ENCODE results near the gene FCHSD2. TPM values are rescaled to one million over a fixed set of nuclear protein-coding genes. Genes with fewer than 3 reads are reported as not detected.

The FCHSD2 gene
- total RNA-seq, 4 donors from 2014 or later, result 20.4 to 42.4 (median 26.4) TPM

- peak in 1 of 2 donors; percentile 11 for TF ChIP-seq POLR2AphosphoS5 (IDR thresholded peaks at IDR 0.05)
- TF ChIP-seq POLR2A (IDR thresholded peaks at IDR 0.05; ENCODE audit: low read depth), result no peak
- Histone ChIP-seq H3K9me3 (no peaks in the 10 kb centered on the region), H3K36me3 (no peaks in the 10 kb centered on the region), H3K27ac (replicated peaks in 1 of 4) (peak overlapping the region; percentile 51 to 75 (median 65)), H3K4me1 (peaks cover 25 to 52% (median 31%) of the 10 kb centered on the region in 4 donors), H3K4me3 (peak overlapping the region in 1 of 4 donors; percentile 23), H3K27me3 (no peaks in the 10 kb centered on the region)
- WGBS, result no CpG with 5 or more reads among the region's 3 CpGs
- no peak for DNase-seq (ENCODE audit: extremely low spot score)
- intact Hi-C loops (cut with DNase I), result loop anchor here (2.0 to 10.0 kb wide), 3 partner anchors 37 to 453 kb away; no protein-coding TSS in a partner anchor
Measured at GRCh38 chr11:73177380-73177777, 35.3 kb upstream of the FCHSD2 start.

- peak overlapping the region in 3 of 4 donors; percentile 63 to 75 (median 67) for H3K27ac ChIP-seq (replicated peaks in 1 of 4)
- H3K27me3 ChIP-seq, result no peaks in the 10 kb centered on the region
- no peak for TF ChIP-seq POLR2AphosphoS5 (IDR thresholded peaks at IDR 0.05)
- TF ChIP-seq POLR2A (IDR thresholded peaks at IDR 0.05; ENCODE audit: low read depth), result no peak
- no peak for TF ChIP-seq EP300 (IDR thresholded peaks at IDR 0.05)
- no peak for TF ChIP-seq CTCF (IDR thresholded peaks at IDR 0.05)
- no peaks in the 10 kb centered on the region for H3K9me3 ChIP-seq
- DNase-seq (ENCODE audit: extremely low spot score), result no peak
- WGBS, result 86% methylated on average over 1 of the region's 1 CpG
- no peak overlapping the region for H3K4me3 ChIP-seq
- H3K4me1 ChIP-seq, result peaks cover 25 to 52% (median 31%) of the 10 kb centered on the region in 4 donors
- intact Hi-C loops (cut with DNase I), result loop anchor here (2.0 to 10.0 kb wide), 3 partner anchors 36 to 452 kb away; no protein-coding TSS in a partner anchor
- H3K36me3 ChIP-seq, result no peaks in the 10 kb centered on the region
Measured at GRCh38 chr11:73176874-73177155, 34.7 kb upstream of the FCHSD2 start.

- Histone ChIP-seq H3K27ac (replicated peaks in 1 of 4) (peak overlapping the region in 3 of 4 donors; percentile 10 to 63 (median 42)), H3K4me1 (peaks cover 25 to 54% (median 31%) of the 10 kb centered on the region in 4 donors), H3K36me3 (no peaks in the 10 kb centered on the region), H3K9me3 (no peaks in the 10 kb centered on the region), H3K4me3 (no peak overlapping the region), H3K27me3 (no peaks in the 10 kb centered on the region)
- DNase-seq (ENCODE audit: extremely low spot score), result no peak
- 92% methylated on average over 5 of the region's 5 CpGs for WGBS
- TF ChIP-seq POLR2AphosphoS5 (IDR thresholded peaks at IDR 0.05), result no peak
- no peak for TF ChIP-seq CTCF (IDR thresholded peaks at IDR 0.05)
- TF ChIP-seq POLR2A (IDR thresholded peaks at IDR 0.05; ENCODE audit: low read depth), result no peak
- no peak for TF ChIP-seq EP300 (IDR thresholded peaks at IDR 0.05)
- intact Hi-C loops (cut with DNase I), result loop anchor here (2.0 to 10.0 kb wide), 3 partner anchors 36 to 452 kb away; no protein-coding TSS in a partner anchor
Measured at GRCh38 chr11:73176145-73176873, 34.2 kb upstream of the FCHSD2 start.

- 75% methylated on average over 5 of the region's 5 CpGs for WGBS
- H3K9me3 ChIP-seq, result no peaks in the 10 kb centered on the region
- no peaks in the 10 kb centered on the region for H3K36me3 ChIP-seq
- DNase-seq (ENCODE audit: extremely low spot score), result no peak
- H3K27ac ChIP-seq (replicated peaks in 1 of 4), result peak overlapping the region in 3 of 4 donors; percentile 10 to 42 (median 11)
- no peaks in the 10 kb centered on the region for H3K27me3 ChIP-seq
- H3K4me1 ChIP-seq, result peaks cover 25 to 59% (median 31%) of the 10 kb centered on the region in 4 donors
- no peak for TF ChIP-seq POLR2A (IDR thresholded peaks at IDR 0.05; ENCODE audit: low read depth)
- no peak for TF ChIP-seq CTCF (IDR thresholded peaks at IDR 0.05)
- TF ChIP-seq EP300 (IDR thresholded peaks at IDR 0.05), result no peak
- TF ChIP-seq POLR2AphosphoS5 (IDR thresholded peaks at IDR 0.05), result no peak
- intact Hi-C loops (cut with DNase I), result loop anchor here (2.0 to 10.0 kb wide), 3 partner anchors 35 to 451 kb away; no protein-coding TSS in a partner anchor
- no peak overlapping the region for H3K4me3 ChIP-seq
Measured at GRCh38 chr11:73175551-73176144, 33.5 kb upstream of the FCHSD2 start.

- Histone ChIP-seq H3K4me1 (peaks cover 25 to 68% (median 31%) of the 10 kb centered on the region in 4 donors), H3K27ac (replicated peaks in 1 of 4) (no peak overlapping the region), H3K36me3 (no peaks in the 10 kb centered on the region), H3K4me3 (no peak overlapping the region), H3K9me3 (no peaks in the 10 kb centered on the region), H3K27me3 (no peaks in the 10 kb centered on the region)
- intact Hi-C loops (cut with DNase I), result loop anchor here (10.0 kb wide), 1 partner anchor 450 kb away; no protein-coding TSS in a partner anchor
- no peak for DNase-seq (ENCODE audit: extremely low spot score)
- TF ChIP-seq EP300 (IDR thresholded peaks at IDR 0.05) (no peak), POLR2AphosphoS5 (IDR thresholded peaks at IDR 0.05) (no peak), POLR2A (IDR thresholded peaks at IDR 0.05; ENCODE audit: low read depth) (no peak), CTCF (IDR thresholded peaks at IDR 0.05) (no peak)
- WGBS, result 100% methylated on average over 3 of the region's 3 CpGs
Measured at GRCh38 chr11:73174495-73174791, 32.3 kb upstream of the FCHSD2 start.
